ENCODE results near the gene IFNK.
A peak's percentile ranks its signal among the peaks of the same experiment; 100 is the strongest.

IFNK gene

GRCh38 chr9:27485158-27485557 lies 38.9 kb upstream of the IFNK start:
- no peak for DNase-seq (ENCODE audit: low spot score)
- no peak for TF ChIP-seq CTCF (IDR thresholded peaks at IDR 0.05; ENCODE audit: extremely low read depth, missing control alignments)

- TF ChIP-seq CTCF (IDR thresholded peaks at IDR 0.05; ENCODE audit: extremely low read depth, missing control alignments): no peak
These were observed 36.9 kb upstream of the IFNK start for GRCh38 chr9:27487128-27487640.

DNA sequence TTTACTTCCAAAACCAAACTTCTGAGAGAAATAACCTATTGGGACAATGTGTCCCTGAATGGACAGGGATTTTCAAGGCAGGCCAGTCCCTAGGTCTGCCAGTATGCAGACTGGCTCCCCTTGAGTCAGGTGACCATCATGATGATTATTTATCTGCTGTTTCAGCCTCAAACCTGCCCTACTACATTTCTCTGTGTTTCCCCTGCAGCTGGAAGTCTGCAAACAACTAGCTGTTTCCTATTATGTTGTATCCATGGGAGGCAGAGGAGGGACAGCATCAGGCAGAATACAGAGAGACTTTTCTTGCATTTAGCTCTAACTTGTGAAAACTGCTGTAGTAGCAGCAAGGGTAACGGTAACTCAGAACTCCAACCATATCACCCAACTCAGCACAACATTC lies 36.2 kb upstream of the IFNK start:
- no peak for TF ChIP-seq CTCF (IDR thresholded peaks at IDR 0.05; ENCODE audit: extremely low read depth, missing control alignments)
- DNase-seq (ENCODE audit: low spot score): no peak

More at GRCh38 chr9:27487128-27487640, 36.9 kb upstream of the IFNK start:
- DNase-seq (ENCODE audit: low spot score): no peak

DNA sequence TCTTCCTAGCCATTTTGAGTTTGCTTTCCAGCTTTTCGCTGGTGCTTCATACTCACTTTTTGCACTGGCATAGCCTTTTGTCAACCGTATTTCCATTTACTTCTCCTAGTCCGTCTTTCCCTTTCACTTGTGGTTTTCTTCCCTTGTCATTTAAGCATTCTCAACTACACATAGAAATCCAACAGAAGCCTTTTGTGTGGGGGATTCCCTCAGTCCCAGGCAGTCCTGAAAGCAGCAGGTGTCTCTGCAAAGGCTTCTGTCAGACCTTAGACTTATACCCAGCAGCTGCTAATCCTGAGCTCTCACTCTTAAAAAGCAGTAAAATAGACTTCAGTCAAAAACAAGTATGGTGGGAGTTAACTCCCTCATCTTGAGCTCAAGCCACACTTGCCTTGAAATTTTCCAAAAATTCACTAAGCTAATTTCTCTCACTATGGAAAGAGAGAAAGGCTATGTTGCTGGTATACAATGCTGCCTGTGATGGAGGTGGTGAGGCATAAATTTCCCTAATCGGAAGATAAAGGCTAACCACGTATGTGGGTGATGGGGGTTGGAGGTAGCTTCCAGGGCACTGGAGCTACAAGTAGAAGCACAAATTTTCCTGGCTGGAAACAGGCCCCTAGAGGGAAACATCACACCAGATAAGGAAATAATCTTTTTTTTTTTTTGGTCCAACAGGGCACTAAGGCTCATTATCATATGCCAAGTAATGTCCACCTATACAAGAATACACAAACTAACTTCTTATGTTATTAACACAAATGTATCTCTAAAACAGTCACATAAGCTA lies 34.8 kb upstream of the IFNK start:
- no peak for TF ChIP-seq CTCF (IDR thresholded peaks at IDR 0.05; ENCODE audit: extremely low read depth, missing control alignments)
- DNase-seq (ENCODE audit: low spot score): peak; percentile 56

- TF ChIP-seq CTCF (IDR thresholded peaks at IDR 0.05; ENCODE audit: extremely low read depth, missing control alignments): no peak
- DNase-seq (ENCODE audit: low spot score): no peak
These were observed 32.9 kb upstream of the IFNK start for GRCh38 chr9:27491154-27491553.

- TF ChIP-seq CTCF (IDR thresholded peaks at IDR 0.05; ENCODE audit: extremely low read depth, missing control alignments): no peak
- no peak for DNase-seq (ENCODE audit: low spot score)
These were observed 28.5 kb upstream of the IFNK start for GRCh38 chr9:27495480-27496134.

DNA sequence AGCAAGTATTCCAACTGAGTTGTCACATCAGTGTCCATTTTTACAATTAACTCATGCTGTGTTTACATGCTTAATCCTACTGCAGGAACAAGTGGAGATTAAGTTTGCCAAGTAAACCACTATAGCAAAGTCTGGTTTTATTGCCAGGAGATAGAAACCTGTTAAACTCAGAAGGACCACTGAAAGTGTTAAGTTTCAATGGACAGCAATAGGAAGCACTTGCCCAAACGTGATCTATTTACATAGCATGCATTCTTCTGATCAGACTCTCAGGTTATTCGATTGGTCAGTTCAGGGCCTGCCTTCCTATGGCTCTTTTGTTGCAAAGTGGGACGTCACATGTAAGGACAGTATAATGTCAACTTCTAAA lies 28.0 kb upstream of the IFNK start:
- no peak for DNase-seq (ENCODE audit: low spot score)

More for the DNA sequence above, 28.0 kb upstream of the IFNK start:
- TF ChIP-seq CTCF (IDR thresholded peaks at IDR 0.05; ENCODE audit: extremely low read depth, missing control alignments): no peak

Data from GM20000 (cell line).